AG04450 (cell line): Measurements from ENCODE around the gene MYPN. TPM values are rescaled to one million over a fixed set of nuclear protein-coding genes. Genes with fewer than 3 reads are reported as not detected.

Experiments
- CTCF ChIA-PET: fragments of 300-600, 350-600 bp; formaldehyde crosslinking; extraction: SDS; loops from one replicate; lab custom pipeline; 2022; ENCODE audit warnings: antibody characterized with exemption, inconsistent platforms; lab: Charles Lee
- POLR2A ChIA-PET: fragments of 350-600 bp; formaldehyde crosslinking; extraction: SDS; loops from one replicate; lab custom pipeline; 2021; ENCODE audit warnings: antibody characterized with exemption, inconsistent platforms; lab: Yijun Ruan, JAX
- DNase-seq: peaks from one replicate; pipeline ENCODE4 v3.0.0-alpha.2; 2011; ENCODE audit warnings: low read depth, low spot score
- H3K27ac ChIP-seq: one replicate; pipeline ENCODE4 v1.5.1; 2012; ENCODE audit warnings: low read depth, low read length, control low read depth
- H3K27me3 ChIP-seq: one replicate; pipeline ENCODE4 v1.6.0; 2012; ENCODE audit warnings: low read length; ENCODE audit not compliant: control insufficient read depth, insufficient read depth
- H3K4me3 ChIP-seq: 2 replicates; pipeline ENCODE4 v1.5.1; 2011; ENCODE audit warnings: mild to moderate bottlenecking, low read depth, low read length, control low read depth
- H3K9me3 ChIP-seq: 2 replicates; pipeline ENCODE4 v1.5.1; 2012; ENCODE audit warnings: low read length; ENCODE audit not compliant: control insufficient read depth, insufficient read depth
- CTCF ChIP-seq: IDR thresholded peaks from 2 replicates; pipeline ENCODE4 v1.5.1; 2011; ENCODE audit warnings: low read depth, low read length, control low read depth, inconsistent platforms
- polyA plus RNA-seq: library from polyadenylated mRNA; depleted of rRNA; stranded (reverse); fragments of >200 nt; gene quantifications from 2 replicates; pipeline ENCODE4 v1.2.3, GENCODE V29; 2011

Gene MYPN
- polyA plus RNA-seq, 1 experiment: 2.9 TPM

GRCh38 chr10:68224810-68225209 lies 115.5 kb downstream of the MYPN start:
- Histone ChIP-seq H3K27me3 (no peaks in the 10 kb centered on the region), H3K4me3 (no peak overlapping the region), H3K27ac (no peak overlapping the region), H3K9me3 (no peaks in the 10 kb centered on the region)
- no peak for TF ChIP-seq CTCF
- ChIA-PET CTCF (no interaction called here), POLR2A (interaction anchor here (0.7 kb wide), 1 partner anchor 70 kb away, joined by 4 read pairs; no protein-coding TSS in a partner anchor)
- no peak for DNase-seq

- no peak for TF ChIP-seq CTCF
- CTCF ChIA-PET: interaction anchor here (0.8 to 3.1 kb wide), 6 partner anchors 18 to 177 kb away, joined by 3 to 21 read pairs (median 4); partner anchors contain the start of gene RUFY2
- H3K27ac ChIP-seq: no peak overlapping the region
- DNase-seq: no peak
- H3K4me3 ChIP-seq: peak overlapping the region; percentile 79; the same call in 1 of the 2 replicates
- peaks cover 11% of the 10 kb centered on the region for H3K27me3 ChIP-seq
- no peaks in the 10 kb centered on the region for H3K9me3 ChIP-seq
- POLR2A ChIA-PET: interaction anchor here (0.9 to 1.2 kb wide), 2 partner anchors 54 to 102 kb away, joined by 4 to 5 read pairs; partner anchors contain the start of gene HNRNPH3
Measured at GRCh38 chr10:68230268-68230667, 121.0 kb downstream of the MYPN start.

DNA sequence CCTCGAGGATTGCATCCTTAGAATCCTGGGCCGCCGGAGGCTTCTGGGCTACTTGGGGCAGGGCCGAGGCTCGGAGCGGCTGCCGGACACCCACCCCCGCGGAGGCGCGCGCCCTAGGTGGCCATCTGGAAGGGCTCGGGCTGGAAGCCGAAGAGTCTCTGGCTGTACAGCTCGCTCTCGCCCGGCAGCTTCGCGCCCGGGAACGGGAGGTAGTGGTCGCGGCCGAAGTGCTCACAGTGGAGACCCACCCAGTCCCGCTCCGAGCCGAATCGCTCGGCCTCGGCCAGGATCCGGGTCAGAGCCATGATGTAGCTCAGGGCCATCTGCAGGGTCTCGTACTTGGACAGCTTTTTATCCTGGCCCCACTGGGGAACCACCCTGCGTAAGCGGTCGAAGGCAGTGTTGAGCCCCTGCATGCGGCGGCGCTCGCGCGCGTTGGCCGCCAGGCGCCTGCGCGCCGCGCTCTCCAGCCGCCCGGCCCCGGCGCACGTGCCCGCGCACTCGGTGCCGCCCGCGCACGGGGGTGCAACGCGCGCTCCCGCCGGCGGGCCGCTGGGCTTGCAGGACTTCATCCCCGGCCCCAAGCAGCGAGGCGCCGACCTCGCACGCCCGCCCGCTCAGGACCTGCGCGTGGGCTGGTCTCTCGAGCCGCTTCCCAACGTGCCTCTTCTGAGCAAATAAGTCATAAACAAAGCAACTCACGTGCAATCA lies 122.0 kb downstream of the MYPN start:
- no peak for DNase-seq
- POLR2A ChIA-PET: interaction anchor here (0.6 to 1.2 kb wide), 3 partner anchors 10 to 101 kb away, joined by 3 to 5 read pairs (median 4); partner anchors contain the start of gene HNRNPH3

GRCh38 chr10:68231817-68232251 lies 122.5 kb downstream of the MYPN start, which contains the start of gene ATOH7:
TSS of gene ATOH7 (minus strand) at chr10:68232113. CDS start at chr10:68231677, 436 bp downstream.
- H3K27ac ChIP-seq: peak within 1 kb of the TSS; percentile 88
- CTCF ChIA-PET: interaction anchor here (0.6 to 3.1 kb wide), 5 partner anchors 19 to 116 kb away, joined by 3 to 21 read pairs (median 4); no protein-coding TSS in a partner anchor
- peaks cover 15% of the 10 kb centered on the region for H3K27me3 ChIP-seq
- H3K4me3 ChIP-seq: peak within 1 kb of the TSS; percentile 79
- no peaks in the 10 kb centered on the region for H3K9me3 ChIP-seq
- no peak for TF ChIP-seq CTCF
- POLR2A ChIA-PET: no interaction called here
- no peak for DNase-seq

More for the DNA sequence above, 122.0 kb downstream of the MYPN start:
- no peaks in the 10 kb centered on the region for H3K9me3 ChIP-seq
- peak; percentile 21; the same call in 1 of the 2 replicates for TF ChIP-seq CTCF
- H3K27ac ChIP-seq: peak overlapping the region; percentile 88
- CTCF ChIA-PET: interaction anchor here (0.6 to 3.1 kb wide), 10 partner anchors 19 to 138 kb away, joined by 3 to 21 read pairs (median 4); no protein-coding TSS in a partner anchor
- H3K4me3 ChIP-seq: peak overlapping the region; percentile 79
- H3K27me3 ChIP-seq: peaks cover 11% of the 10 kb centered on the region

DNA sequence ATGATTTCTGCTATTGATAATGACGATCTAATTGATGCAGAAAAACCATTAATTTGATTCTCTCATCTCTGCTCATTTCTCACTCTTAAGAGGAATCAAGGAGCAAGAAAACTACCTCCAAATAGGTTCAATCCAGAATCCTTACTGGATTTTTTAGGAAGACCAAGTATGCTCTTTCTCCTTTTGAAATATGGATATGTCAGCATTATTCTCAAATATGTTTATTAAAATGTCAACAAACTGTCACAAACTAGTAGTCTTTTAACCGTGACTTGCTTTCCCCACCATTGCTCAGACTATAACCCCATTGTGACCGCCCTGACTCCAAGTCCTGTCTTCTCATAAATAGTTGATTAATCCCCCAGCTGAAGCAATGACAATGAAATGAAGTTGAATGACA lies 123.8 kb downstream of the MYPN start:
- H3K4me3 ChIP-seq: no peak overlapping the region
- H3K27ac ChIP-seq: no peak overlapping the region
- no peak for TF ChIP-seq CTCF
- no peak for DNase-seq
- ChIA-PET CTCF (no interaction called here), POLR2A (no interaction called here)
- H3K9me3 ChIP-seq: no peaks in the 10 kb centered on the region
- peaks cover 18% of the 10 kb centered on the region for H3K27me3 ChIP-seq
